HG02588 (cell line): ENCODE results near the gene BMAL1.
A peak's percentile ranks its signal among the peaks of the same experiment; 100 is the strongest.
"Not testable (repeated sequence)": the region's sequence is repeated elsewhere in the genome, so short reads cannot be mapped to it uniquely, and the experiment has no call there.

Source experiments
- ATAC-seq: cut with Tn5 transposase; IDR thresholded peaks from one replicate; pipeline ENCODE4 v1.9.1; 2021; ENCODE audit warnings: mild to moderate bottlenecking, moderate library complexity; ENCODE audit not compliant: unreplicated experiment

BMAL1 gene

GRCh38 chr11:13277768-13278608 lies at the start of gene BMAL1:
Gene BMAL1 (plus strand): TSS chr11:13277790. CDS start chr11:13354309, 76,519 bp downstream.
- ATAC-seq = peak; percentile 24

- ATAC-seq = no peak
These were observed 49.0 kb upstream of the BMAL1 start for GRCh38 chr11:13228572-13228971.

- no peak for ATAC-seq
These were observed 48.5 kb upstream of the BMAL1 start for GRCh38 chr11:13229136-13229535.

- ATAC-seq = no peak
These were observed 47.8 kb upstream of the BMAL1 start for GRCh38 chr11:13229711-13230318.

- no peak for ATAC-seq
These were observed 44.3 kb upstream of the BMAL1 start for GRCh38 chr11:13233173-13233745.

GRCh38 chr11:13235895-13236294 lies 41.7 kb upstream of the BMAL1 start:
- no peak for ATAC-seq

- no peak for ATAC-seq
These were observed 41.0 kb upstream of the BMAL1 start for GRCh38 chr11:13236626-13237025.

- no peak for ATAC-seq
These were observed 39.8 kb upstream of the BMAL1 start for GRCh38 chr11:13237761-13238160.

- ATAC-seq = peak; percentile 53
These were observed 38.6 kb upstream of the BMAL1 start for GRCh38 chr11:13238879-13239514.

GRCh38 chr11:13242564-13242963 lies 35.0 kb upstream of the BMAL1 start:
- no peak for ATAC-seq

- ATAC-seq = no peak
These were observed 29.8 kb upstream of the BMAL1 start for GRCh38 chr11:13247606-13248296.

GRCh38 chr11:13249177-13249576 lies 28.4 kb upstream of the BMAL1 start:
- ATAC-seq = no peak

GRCh38 chr11:13249992-13250391 lies 27.6 kb upstream of the BMAL1 start:
- ATAC-seq = no peak

- ATAC-seq = no peak
These were observed 25.6 kb upstream of the BMAL1 start for GRCh38 chr11:13251966-13252365.

- ATAC-seq = no peak
These were observed 25.2 kb upstream of the BMAL1 start for GRCh38 chr11:13252438-13252837.

GRCh38 chr11:13256216-13256615 lies 21.4 kb upstream of the BMAL1 start:
- no peak for ATAC-seq

GRCh38 chr11:13258061-13258460 lies 19.5 kb upstream of the BMAL1 start:
- ATAC-seq = not testable (repeated sequence)

- ATAC-seq = no peak
These were observed 18.7 kb upstream of the BMAL1 start for GRCh38 chr11:13258855-13259254.

GRCh38 chr11:13259374-13259773 lies 18.2 kb upstream of the BMAL1 start:
- no peak for ATAC-seq

- ATAC-seq = no peak
These were observed 17.2 kb upstream of the BMAL1 start for GRCh38 chr11:13260201-13260962.
